WTC11 (cell line): Measurements from ENCODE around the gene TRAF7. TPM values are rescaled to one million over a fixed set of nuclear protein-coding genes. Genes with fewer than 3 reads are reported as not detected.
"Not testable (repeated sequence)": the region's sequence is repeated elsewhere in the genome, so short reads cannot be mapped to it uniquely, and the experiment has no call there.

ENCODE experiments used
- ATAC-seq: fragments of 200-7000 bp; cut with Tn5 transposase; 2 replicates; pipeline ENCODE4 v1.10.0; 2021; ENCODE audit warnings: mild to moderate bottlenecking, moderate library complexity
- CTCF ChIA-PET: fragments of 300-600 bp; sonication (Branson Sonifier 250); formaldehyde crosslinking; loops from one replicate; lab custom pipeline; 2021; ENCODE audit warnings: antibody characterized with exemption; lab: Charles Lee
- POLR2A ChIA-PET: fragments of 350-600 bp; sonication (Branson Sonifier 250); formaldehyde crosslinking; loops from one replicate; lab custom pipeline; 2021; ENCODE audit warnings: antibody characterized with exemption; lab: Charles Lee
- DNase-seq: peaks from one replicate; pipeline ENCODE4 v3.0.0; 2021; ENCODE audit warnings: low spot score
- H3K27ac Mint-ChIP-seq: 2 replicates; pipeline ENCODE4 v1.8.0; 2021; ENCODE audit warnings: mixed read lengths
- H3K27me3 Mint-ChIP-seq: 2 replicates; pipeline ENCODE4 v1.8.0; 2021; ENCODE audit warnings: low read depth, mild to moderate bottlenecking, moderate library complexity, mixed read lengths
- H3K36me3 Mint-ChIP-seq: 2 replicates; pipeline ENCODE4 v1.8.0; 2021; ENCODE audit warnings: mixed read lengths
- H3K4me1 Mint-ChIP-seq: 2 replicates; pipeline ENCODE4 v1.8.0; 2022; ENCODE audit warnings: mixed read lengths
- H3K4me3 Mint-ChIP-seq: 2 replicates; pipeline ENCODE4 v1.8.0; 2021; ENCODE audit warnings: mild to moderate bottlenecking, moderate library complexity, mixed read lengths
- H3K9me3 Mint-ChIP-seq: 2 replicates; pipeline ENCODE4 v1.8.0; 2021; ENCODE audit warnings: mixed read lengths
- ETV6 ChIP-seq: sonication (generic); formaldehyde crosslinking; IDR thresholded peaks from 2 replicates; pipeline ENCODE4 v1.8.1; 2022; ENCODE audit warnings: mild to moderate bottlenecking, missing genetic modification reagents
- JAZF1 ChIP-seq: fragments of 250-450 bp; sonication (Bioruptor Pico); IDR thresholded peaks from 2 replicates; pipeline ENCODE4 v1.9.0; 2021; ENCODE audit warnings: moderate library complexity, mild to moderate bottlenecking, inconsistent platforms
- KAT7 ChIP-seq: sonication (generic); formaldehyde crosslinking; IDR thresholded peaks from 2 replicates; pipeline ENCODE4 v1.8.1; 2023; ENCODE audit warnings: missing genetic modification reagents, mild to moderate bottlenecking, borderline replicate concordance
- MYBL2 ChIP-seq: sonication (generic); formaldehyde crosslinking; IDR thresholded peaks from 2 replicates; pipeline ENCODE4 v1.8.1; 2023; ENCODE audit warnings: mild to moderate bottlenecking, moderate library complexity, missing genetic modification reagents
- NR3C1 ChIP-seq: sonication (generic); formaldehyde crosslinking; conservative IDR thresholded peaks from 2 replicates; pipeline ENCODE4 v1.8.1; 2023; ENCODE audit warnings: low read depth, mild to moderate bottlenecking, missing genetic modification reagents
- SMAD3 ChIP-seq: sonication (generic); formaldehyde crosslinking; IDR thresholded peaks from 2 replicates; pipeline ENCODE4 v1.8.0; 2022; ENCODE audit warnings: missing genetic modification reagents, mild to moderate bottlenecking, borderline replicate concordance
- SOX15 ChIP-seq: fragments of 250-450 bp; sonication (Bioruptor Pico); IDR thresholded peaks from 2 replicates; pipeline ENCODE4 v1.9.0; 2021; ENCODE audit warnings: mild to moderate bottlenecking
- SP1 ChIP-seq: sonication (generic); formaldehyde crosslinking; conservative IDR thresholded peaks from 2 replicates; pipeline ENCODE4 v1.8.1; 2022; ENCODE audit warnings: missing genetic modification reagents
- TCF7 ChIP-seq: sonication (generic); formaldehyde crosslinking; IDR thresholded peaks from 2 replicates; pipeline ENCODE4 v1.8.0; 2022; ENCODE audit warnings: mild to moderate bottlenecking, low read depth, missing genetic modification reagents, moderate library complexity
- TP53 ChIP-seq: sonication (generic); formaldehyde crosslinking; IDR thresholded peaks from 2 replicates; pipeline ENCODE4 v1.8.1; 2023; ENCODE audit warnings: mild to moderate bottlenecking, missing genetic modification reagents
- ZNF263 ChIP-seq: sonication (generic); formaldehyde crosslinking; IDR thresholded peaks from 2 replicates; pipeline ENCODE4 v1.8.1; 2022; ENCODE audit warnings: low read depth, mild to moderate bottlenecking, moderate library complexity, missing genetic modification reagents
- ZNF416 ChIP-seq: fragments of 250-450 bp; sonication (Bioruptor Pico); IDR thresholded peaks from 2 replicates; pipeline ENCODE4 v1.9.0; 2021; ENCODE audit warnings: mild to moderate bottlenecking, inconsistent platforms
- total RNA-seq: library from RNA; stranded (reverse); gene quantifications from 3 replicates; pipeline ENCODE4 v1.2.3, GENCODE V29; 2021
- TF ChIP-seq, protein P1 (sequence below): fragments of 250-450 bp; sonication (Bioruptor Pico); IDR thresholded peaks from 2 replicates; pipeline ENCODE4 v1.9.0; 2021; ENCODE audit warnings: mild to moderate bottlenecking
- TF ChIP-seq, protein P2 (sequence below): sonication (generic); formaldehyde crosslinking; IDR thresholded peaks from 2 replicates; pipeline ENCODE4 v1.8.1; 2022; ENCODE audit warnings: low read depth, missing genetic modification reagents, borderline replicate concordance
- TF ChIP-seq, protein P3 (sequence below): sonication (generic); formaldehyde crosslinking; IDR thresholded peaks from 2 replicates; pipeline ENCODE4 v1.8.0; 2022; ENCODE audit warnings: mild to moderate bottlenecking, missing genetic modification reagents
- TF ChIP-seq, protein P4 (sequence below): fragments of 200-600 bp; IDR thresholded peaks from 2 replicates; pipeline ENCODE4 v1.8.0; 2022; ENCODE audit warnings: antibody characterized with exemption
- TF ChIP-seq, protein P5 (sequence below): sonication (generic); formaldehyde crosslinking; IDR thresholded peaks from 2 replicates; pipeline ENCODE4 v1.8.0; 2023; ENCODE audit warnings: mild to moderate bottlenecking, missing genetic modification reagents

The TRAF7 gene
- total RNA-seq, 1 experiment from 2014 or later, result 148 TPM

DNA sequence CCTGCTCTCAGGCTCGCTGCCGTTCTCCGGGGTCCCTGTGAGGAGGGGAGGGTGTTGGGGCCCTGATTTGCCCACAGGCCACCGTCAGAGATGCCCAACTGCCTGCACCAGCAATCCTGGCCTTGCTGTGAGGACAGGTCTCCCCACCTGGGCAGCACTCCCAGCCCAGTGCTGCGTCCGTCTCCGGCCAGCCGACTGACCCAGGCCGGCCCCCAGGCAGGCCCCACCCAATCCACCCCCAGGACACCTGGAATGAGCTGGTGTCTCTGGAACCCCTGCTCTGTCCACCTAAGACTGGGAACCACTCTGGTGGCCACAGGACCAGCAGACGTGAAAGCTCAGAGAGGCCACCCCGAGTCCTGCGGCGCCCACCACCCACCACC, 40.0 kb upstream of the TRAF7 start:
- TF ChIP-seq SP1 (no peak), MYBL2 (CRISPR knock-in tag) (no peak), TP53 (CRISPR knock-in tag) (no peak), SMAD3 (CRISPR knock-in tag) (no peak), NR3C1 (CRISPR knock-in tag) (no peak), ETV6 (CRISPR knock-in tag) (no peak), TCF7 (CRISPR knock-in tag) (no peak), JAZF1 (CRISPR knock-in tag) (no peak), ZNF416 (CRISPR knock-in tag) (no peak), ZNF263 (CRISPR knock-in tag) (no peak), SOX15 (CRISPR knock-in tag) (no peak), KAT7 (no peak)
- TF ChIP-seq, protein P1, sequence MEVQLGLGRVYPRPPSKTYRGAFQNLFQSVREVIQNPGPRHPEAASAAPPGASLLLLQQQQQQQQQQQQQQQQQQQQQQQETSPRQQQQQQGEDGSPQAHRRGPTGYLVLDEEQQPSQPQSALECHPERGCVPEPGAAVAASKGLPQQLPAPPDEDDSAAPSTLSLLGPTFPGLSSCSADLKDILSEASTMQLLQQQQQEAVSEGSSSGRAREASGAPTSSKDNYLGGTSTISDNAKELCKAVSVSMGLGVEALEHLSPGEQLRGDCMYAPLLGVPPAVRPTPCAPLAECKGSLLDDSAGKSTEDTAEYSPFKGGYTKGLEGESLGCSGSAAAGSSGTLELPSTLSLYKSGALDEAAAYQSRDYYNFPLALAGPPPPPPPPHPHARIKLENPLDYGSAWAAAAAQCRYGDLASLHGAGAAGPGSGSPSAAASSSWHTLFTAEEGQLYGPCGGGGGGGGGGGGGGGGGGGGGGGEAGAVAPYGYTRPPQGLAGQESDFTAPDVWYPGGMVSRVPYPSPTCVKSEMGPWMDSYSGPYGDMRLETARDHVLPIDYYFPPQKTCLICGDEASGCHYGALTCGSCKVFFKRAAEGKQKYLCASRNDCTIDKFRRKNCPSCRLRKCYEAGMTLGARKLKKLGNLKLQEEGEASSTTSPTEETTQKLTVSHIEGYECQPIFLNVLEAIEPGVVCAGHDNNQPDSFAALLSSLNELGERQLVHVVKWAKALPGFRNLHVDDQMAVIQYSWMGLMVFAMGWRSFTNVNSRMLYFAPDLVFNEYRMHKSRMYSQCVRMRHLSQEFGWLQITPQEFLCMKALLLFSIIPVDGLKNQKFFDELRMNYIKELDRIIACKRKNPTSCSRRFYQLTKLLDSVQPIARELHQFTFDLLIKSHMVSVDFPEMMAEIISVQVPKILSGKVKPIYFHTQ (CRISPR knock-in tag), result no peak
- TF ChIP-seq, protein P2, sequence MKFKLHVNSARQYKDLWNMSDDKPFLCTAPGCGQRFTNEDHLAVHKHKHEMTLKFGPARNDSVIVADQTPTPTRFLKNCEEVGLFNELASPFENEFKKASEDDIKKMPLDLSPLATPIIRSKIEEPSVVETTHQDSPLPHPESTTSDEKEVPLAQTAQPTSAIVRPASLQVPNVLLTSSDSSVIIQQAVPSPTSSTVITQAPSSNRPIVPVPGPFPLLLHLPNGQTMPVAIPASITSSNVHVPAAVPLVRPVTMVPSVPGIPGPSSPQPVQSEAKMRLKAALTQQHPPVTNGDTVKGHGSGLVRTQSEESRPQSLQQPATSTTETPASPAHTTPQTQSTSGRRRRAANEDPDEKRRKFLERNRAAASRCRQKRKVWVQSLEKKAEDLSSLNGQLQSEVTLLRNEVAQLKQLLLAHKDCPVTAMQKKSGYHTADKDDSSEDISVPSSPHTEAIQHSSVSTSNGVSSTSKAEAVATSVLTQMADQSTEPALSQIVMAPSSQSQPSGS (CRISPR knock-in tag), result no peak
- TF ChIP-seq, protein P3, sequence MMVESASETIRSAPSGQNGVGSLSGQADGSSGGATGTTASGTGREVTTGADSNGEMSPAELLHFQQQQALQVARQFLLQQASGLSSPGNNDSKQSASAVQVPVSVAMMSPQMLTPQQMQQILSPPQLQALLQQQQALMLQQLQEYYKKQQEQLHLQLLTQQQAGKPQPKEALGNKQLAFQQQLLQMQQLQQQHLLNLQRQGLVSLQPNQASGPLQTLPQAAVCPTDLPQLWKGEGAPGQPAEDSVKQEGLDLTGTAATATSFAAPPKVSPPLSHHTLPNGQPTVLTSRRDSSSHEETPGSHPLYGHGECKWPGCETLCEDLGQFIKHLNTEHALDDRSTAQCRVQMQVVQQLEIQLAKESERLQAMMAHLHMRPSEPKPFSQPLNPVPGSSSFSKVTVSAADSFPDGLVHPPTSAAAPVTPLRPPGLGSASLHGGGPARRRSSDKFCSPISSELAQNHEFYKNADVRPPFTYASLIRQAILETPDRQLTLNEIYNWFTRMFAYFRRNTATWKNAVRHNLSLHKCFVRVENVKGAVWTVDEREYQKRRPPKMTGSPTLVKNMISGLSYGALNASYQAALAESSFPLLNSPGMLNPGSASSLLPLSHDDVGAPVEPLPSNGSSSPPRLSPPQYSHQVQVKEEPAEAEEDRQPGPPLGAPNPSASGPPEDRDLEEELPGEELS, result no peak
- TF ChIP-seq, protein P4, sequence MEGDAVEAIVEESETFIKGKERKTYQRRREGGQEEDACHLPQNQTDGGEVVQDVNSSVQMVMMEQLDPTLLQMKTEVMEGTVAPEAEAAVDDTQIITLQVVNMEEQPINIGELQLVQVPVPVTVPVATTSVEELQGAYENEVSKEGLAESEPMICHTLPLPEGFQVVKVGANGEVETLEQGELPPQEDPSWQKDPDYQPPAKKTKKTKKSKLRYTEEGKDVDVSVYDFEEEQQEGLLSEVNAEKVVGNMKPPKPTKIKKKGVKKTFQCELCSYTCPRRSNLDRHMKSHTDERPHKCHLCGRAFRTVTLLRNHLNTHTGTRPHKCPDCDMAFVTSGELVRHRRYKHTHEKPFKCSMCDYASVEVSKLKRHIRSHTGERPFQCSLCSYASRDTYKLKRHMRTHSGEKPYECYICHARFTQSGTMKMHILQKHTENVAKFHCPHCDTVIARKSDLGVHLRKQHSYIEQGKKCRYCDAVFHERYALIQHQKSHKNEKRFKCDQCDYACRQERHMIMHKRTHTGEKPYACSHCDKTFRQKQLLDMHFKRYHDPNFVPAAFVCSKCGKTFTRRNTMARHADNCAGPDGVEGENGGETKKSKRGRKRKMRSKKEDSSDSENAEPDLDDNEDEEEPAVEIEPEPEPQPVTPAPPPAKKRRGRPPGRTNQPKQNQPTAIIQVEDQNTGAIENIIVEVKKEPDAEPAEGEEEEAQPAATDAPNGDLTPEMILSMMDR, result no peak
- TF ChIP-seq, protein P5, sequence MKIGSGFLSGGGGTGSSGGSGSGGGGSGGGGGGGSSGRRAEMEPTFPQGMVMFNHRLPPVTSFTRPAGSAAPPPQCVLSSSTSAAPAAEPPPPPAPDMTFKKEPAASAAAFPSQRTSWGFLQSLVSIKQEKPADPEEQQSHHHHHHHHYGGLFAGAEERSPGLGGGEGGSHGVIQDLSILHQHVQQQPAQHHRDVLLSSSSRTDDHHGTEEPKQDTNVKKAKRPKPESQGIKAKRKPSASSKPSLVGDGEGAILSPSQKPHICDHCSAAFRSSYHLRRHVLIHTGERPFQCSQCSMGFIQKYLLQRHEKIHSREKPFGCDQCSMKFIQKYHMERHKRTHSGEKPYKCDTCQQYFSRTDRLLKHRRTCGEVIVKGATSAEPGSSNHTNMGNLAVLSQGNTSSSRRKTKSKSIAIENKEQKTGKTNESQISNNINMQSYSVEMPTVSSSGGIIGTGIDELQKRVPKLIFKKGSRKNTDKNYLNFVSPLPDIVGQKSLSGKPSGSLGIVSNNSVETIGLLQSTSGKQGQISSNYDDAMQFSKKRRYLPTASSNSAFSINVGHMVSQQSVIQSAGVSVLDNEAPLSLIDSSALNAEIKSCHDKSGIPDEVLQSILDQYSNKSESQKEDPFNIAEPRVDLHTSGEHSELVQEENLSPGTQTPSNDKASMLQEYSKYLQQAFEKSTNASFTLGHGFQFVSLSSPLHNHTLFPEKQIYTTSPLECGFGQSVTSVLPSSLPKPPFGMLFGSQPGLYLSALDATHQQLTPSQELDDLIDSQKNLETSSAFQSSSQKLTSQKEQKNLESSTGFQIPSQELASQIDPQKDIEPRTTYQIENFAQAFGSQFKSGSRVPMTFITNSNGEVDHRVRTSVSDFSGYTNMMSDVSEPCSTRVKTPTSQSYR (CRISPR knock-in tag), result no peak
- Mint-ChIP-seq H3K36me3 (peaks cover 3% of the 10 kb centered on the region; the same call in 1 of the 2 replicates), H3K9me3 (no peaks in the 10 kb centered on the region), H3K4me1 (no peaks in the 10 kb centered on the region), H3K4me3 (no peak overlapping the region), H3K27me3 (no peaks in the 10 kb centered on the region), H3K27ac (no peak overlapping the region)
- ChIA-PET CTCF (no interaction called here), POLR2A (no interaction called here)
- ATAC-seq (no peak), DNase-seq (no peak)

DNA sequence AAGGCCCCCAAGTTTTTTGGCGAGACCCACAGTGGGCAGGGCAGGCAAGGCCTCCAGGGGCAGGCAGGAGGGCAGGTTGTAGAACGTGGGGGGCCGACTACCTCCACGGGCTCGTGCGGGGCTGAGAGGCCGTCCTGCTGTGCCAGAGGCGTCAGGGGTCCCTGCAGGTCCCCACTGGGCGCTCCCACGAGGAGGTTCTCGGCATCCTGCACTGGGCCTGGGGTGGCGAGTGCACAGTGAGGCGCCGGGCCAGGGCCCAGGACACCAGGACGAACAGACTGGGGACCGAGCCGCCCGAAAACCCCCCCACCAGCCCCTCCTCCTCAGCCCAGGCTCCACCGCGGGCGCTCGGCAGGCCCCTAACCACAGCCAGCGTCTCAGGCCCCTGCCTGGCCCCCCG, 39.2 kb upstream of the TRAF7 start:
- H3K4me1 Mint-ChIP-seq, DNase-seq, H3K36me3 Mint-ChIP-seq, H3K9me3 Mint-ChIP-seq, H3K27ac Mint-ChIP-seq, POLR2A ChIA-PET, H3K4me3 Mint-ChIP-seq, CTCF ChIA-PET, ATAC-seq, H3K27me3 Mint-ChIP-seq: not testable (repeated sequence)

DNA sequence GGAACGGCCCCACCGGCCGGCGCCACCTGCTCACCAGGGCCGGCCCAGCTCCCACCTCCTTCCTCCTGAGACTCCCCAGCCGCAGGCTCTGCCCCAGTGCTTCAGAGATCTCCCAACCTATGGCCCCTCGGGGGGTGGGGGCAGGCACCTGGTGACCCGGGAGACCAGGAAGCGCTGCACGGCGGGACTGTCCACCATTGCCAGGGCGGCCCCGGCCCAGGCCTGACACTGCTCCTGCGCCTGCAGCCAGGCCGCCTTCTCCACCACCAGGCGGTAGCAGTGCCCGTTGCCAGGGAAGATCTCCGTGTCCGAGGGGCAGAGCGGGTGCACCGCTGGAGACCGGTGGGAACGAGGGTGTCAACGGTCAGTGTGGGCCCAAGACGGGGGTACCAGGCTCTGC, 38.2 kb upstream of the TRAF7 start:
- CTCF ChIA-PET, H3K27me3 Mint-ChIP-seq, H3K4me3 Mint-ChIP-seq, H3K36me3 Mint-ChIP-seq, ATAC-seq, POLR2A ChIA-PET, DNase-seq, H3K9me3 Mint-ChIP-seq, H3K4me1 Mint-ChIP-seq, H3K27ac Mint-ChIP-seq: not testable (repeated sequence)

DNA sequence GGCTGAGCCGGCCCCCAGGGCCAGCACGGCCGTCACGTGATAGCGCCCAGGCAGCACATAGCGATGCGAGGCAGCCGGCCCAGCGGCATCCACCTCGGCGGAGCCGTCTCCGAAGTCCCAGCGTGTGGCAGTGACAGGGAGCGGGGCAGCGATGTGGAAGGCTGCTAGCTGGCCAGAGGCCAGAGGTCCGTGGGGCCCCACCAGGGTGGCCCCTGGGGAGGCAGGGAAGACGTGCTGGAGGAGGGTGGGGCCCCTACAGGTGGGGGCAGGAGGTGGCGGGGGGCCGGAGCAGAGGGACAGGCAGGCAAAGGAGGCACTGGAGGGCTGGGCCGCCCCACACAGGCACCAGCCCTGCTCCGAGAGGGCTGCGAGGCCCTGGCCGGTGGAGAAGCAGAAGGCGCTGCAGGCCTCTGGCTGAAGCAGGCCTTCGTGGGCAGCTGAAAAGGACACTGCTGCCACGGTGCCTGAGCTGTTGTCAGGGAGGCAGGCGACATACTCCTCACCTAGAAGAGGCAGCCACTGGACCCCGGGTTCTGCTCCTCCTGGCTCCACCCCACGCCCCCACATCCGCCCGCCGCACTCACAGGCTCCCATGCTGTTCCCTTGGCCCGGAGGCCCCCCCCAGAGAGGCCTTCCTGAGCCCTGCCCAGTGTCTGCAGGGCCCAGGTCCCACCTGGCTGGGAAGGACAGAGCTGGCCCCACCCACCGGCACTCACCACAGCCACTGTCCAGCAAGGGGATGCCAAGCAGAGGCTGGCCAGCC, 37.4 kb upstream of the TRAF7 start:
- ATAC-seq, DNase-seq, H3K4me1 Mint-ChIP-seq, POLR2A ChIA-PET, H3K4me3 Mint-ChIP-seq, CTCF ChIA-PET, H3K27ac Mint-ChIP-seq, H3K9me3 Mint-ChIP-seq, H3K27me3 Mint-ChIP-seq, H3K36me3 Mint-ChIP-seq: not testable (repeated sequence)
